Umbilical cord (tissue), 2 donors: Measurements from ENCODE around the gene JPH2. TPM values are rescaled to one million over a fixed set of nuclear protein-coding genes. Genes with fewer than 3 reads are reported as not detected.

Source experiments
- DNase-seq: peaks from one replicate; pipeline ENCODE4 v3.0.0-alpha.2; 2015; ENCODE audit warnings: low spot score
- total RNA-seq: library from RNA; depleted of rRNA; stranded (reverse); fragments of >200 nt; gene quantifications from one replicate; pipeline ENCODE4 v1.2.3, GENCODE V29; 2014; ENCODE audit warnings: low replicate concordance; ENCODE audit not compliant: insufficient read depth

Gene JPH2
- total RNA-seq, 1 donor from 2014 or later = 129 TPM

DNA sequence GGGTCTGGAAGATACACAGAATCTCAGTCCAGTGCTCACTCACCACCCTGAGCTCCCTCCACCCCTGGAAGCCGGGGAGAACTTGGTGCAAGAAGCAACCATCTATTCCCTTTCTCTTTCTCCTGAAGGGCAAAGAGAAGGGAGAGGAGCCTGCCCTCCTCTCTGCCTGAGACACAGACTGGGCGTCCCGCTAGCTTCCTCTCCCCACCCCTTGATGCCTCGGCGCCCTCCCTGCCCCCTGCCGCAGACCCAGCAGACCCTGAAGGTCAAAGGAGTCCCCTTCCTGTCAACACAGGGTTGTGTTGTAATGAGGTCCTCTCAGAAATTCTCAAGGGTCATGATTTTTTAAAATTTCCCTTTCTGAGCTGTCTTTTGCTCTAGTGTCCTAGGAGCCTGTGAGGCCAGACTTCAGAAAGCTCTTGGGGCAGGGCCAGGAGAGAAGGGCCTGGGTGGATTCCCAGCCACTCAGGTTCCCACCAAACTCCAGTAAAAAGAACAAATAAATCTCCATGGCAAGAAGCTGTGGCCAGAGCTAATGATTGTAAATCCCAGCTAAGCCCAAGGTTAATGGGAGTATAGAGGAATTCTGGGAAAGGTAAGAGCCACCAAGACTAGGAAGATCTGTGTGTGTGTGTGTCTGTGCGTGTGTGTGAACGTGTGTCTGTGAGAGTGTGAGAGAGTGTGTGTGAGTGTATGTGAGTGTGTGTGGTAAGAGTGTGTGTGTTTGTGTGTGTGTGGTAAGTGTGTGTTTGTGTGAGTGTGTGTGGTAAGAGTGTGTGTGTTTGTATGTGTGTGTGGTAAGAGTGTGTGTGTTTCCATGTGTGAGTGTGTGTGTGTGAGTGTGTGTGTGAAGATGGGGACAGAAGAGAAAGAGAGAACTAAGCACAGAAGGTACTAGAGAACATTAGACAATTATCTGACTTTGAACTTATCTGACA is 1.1 kb upstream of the JPH2 start:
- peak; percentile 81 for DNase-seq

DNA sequence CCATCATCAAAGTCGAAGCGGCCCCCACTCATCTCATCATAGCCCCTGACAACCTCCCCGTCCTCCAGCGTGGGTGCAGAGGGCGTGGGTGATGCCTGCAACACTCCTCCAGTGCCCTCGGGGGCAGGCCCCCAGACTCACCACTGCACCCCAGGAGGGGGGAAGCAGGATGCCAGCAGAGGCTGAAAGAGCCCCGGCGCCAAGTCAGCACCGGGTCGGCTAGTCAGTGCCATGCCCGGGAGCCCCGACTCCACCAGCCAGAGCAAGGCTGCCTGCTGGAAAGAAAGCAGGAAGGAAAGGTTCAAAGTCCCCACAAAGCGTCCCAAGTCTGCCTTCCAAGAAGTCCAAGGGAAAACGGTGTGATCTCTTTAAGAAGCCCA is 324 bp downstream of the JPH2 start:
- no peak for DNase-seq

DNA sequence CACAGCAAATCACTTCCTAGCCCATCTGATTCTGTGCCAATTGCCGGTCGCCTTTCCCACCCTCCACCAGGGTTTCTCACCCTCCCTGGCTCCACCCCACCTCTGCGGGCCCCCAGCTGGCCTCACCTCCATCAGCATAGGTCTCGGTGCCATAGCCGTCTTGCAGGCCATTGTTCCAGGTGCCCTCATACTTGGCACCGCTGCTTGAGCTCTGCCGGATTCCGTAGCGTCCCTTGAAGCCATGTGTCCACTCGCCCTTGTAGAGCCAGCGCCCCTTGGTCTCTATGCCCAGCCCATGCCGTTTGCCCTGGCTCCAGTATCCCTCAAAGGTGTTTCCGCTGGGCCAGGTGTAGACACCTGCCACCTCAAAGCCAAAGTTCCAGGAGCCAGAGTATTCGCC is 787 bp downstream of the JPH2 start:
- DNase-seq = no peak

DNA sequence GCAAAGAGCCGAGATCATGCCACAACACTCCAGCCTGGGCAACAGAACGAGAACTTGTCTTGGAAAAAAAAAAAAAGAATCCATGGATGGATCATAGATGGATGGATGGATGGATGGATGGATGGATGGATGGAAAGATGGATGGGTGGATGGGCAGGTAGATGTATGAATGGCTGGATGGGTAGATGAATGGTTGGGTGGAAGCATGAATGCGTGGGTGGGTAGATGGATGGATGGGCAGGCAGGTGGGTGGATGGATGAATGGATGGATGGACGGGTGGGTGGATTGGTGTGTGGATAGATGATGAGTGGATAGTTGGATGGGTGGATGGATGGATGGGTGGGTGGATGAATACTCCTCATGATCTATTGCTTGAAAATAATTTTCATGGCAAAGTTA is 1.4 kb downstream of the JPH2 start:
- DNase-seq = no peak

DNA sequence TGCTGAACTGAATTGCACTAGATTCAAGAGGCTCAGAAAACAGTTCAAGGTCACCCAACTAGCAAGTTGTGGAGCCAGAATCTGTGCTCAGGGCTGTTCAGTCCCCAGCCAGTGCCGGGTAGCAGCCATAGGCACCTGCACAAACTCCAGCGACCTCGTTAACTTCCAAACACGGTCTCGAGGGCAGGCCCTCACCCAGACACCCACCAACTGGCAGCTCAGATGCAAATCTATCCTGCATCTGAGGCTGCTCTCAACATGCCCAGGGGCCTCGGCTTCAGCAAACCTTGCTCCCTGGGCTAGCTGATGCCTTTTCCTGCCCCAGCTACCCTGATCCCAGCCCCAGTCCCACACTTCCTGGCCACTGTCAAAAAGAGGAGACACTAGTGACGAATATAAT is 3.7 kb downstream of the JPH2 start:
- no peak for DNase-seq

DNA sequence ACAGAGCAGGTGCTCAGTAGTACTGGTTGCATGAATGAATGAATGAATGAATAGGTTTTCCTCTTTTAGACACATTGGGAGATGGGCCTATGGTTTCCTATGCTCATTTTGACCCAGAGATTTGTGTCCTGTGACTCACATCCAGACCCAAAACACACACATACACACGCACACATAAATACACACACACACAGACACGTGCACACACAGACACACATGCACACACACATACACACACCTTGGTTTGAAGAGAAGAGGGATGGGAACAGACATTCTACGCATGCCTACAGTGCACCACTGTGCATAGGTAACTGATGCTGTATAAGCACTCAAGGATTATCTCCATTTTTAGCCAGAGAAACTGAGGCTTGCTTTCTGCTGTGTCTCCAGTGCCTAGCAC is 4.1 kb downstream of the JPH2 start:
- no peak for DNase-seq

DNA sequence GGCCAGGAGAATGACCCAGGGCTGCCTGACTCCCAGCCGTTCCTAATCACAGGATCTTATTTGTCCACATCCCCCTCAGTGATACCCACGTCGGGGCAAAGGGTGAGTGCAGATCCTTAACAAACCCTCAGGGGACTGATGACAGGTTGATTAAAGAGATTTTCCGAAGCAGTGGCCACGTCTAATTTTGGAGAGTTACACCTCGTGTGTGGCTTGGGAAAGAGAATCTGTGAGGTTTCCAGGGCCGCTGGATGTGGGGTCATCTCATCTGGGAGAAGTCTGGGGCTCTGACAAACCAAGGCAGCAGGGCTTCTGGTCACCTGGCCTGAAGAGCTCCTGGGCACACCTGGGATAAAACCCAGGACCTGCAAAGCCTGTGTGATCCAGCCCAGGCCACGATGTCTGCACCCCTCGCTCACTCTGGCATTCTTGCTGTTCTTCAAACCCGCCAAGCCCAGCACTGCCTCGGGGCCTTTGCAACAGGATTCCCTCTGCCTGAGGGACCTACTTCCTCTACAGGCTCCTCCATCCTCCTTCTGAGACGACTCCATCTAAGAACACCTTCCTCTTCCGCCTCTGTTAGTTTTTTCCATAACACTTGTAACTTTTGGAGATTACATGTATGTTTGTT is 4.7 kb downstream of the JPH2 start:
- DNase-seq = no peak

DNA sequence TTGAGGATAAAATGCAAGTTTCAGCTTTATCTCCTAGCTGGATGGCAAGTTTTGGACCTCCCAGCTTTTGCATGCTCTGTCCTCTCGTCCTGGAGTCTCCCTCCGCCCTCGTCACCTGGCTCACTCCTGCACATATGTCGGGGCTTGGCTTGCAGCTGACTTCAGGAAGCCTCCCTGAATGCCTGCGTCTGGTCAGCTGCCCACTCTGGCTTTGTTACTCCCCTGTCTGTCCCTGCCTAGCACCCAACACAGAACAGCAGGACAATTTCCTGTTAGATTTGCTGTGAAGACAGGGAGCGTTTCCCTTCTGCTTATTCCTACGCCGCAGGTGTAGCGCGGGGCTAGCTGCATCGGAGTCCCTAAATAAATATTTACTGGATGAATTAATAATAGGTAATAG is 5.4 kb downstream of the JPH2 start:
- DNase-seq = no peak

DNA sequence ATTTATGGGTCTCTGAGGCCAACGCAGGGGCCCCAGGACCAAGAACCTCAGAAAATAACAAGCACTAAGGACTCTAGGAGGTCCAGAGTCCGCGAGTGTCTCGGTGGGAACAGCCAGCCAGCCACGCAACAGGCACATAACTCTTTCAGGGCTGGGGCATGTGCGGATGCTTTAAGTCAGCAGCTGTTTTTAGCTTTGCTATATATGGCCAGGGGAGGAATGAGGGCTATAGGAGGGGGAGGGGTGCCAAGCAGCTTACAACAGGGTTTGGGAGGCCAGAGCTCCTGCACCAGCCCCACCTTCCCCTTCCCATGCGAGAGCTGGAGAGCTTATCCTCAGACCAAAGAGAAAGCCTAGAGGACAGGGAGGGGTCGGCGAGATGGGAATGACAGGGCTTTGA is 6.2 kb downstream of the JPH2 start:
- peak; percentile 97 for DNase-seq

DNA sequence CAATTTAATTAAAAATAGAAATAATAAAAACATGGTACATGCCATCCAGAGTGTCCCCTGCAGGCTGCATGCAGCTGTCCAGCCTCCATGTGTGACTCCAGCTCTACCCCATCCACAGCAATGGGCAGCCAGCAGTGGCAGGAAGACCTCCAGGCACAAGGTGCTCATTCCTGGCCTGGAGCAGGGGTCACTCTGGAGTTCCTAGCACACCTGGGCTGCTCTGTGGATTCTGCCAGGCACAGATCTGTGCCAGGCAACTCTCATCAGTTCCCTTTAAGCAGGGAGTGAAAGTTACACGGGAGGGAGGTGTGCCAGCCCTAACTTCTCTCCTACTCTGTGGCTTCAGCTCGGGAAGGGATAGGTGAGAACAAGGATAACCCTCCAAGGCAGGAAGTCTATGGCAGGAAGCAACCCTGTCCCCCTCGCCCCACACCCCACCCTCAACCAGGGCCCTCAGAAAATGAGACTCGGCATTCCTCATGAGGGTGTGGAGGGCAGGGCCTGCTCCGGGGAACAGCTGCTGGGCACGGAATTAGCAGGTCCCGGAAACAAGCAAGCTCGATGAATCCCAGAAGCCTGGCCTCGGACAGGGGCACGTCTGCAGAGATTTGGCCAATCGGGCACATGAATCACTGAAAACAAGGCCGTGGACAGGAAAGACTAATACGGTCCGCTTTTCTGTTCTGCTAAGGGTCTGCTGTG is 10.0 kb downstream of the JPH2 start:
- peak; percentile 82 for DNase-seq

DNA sequence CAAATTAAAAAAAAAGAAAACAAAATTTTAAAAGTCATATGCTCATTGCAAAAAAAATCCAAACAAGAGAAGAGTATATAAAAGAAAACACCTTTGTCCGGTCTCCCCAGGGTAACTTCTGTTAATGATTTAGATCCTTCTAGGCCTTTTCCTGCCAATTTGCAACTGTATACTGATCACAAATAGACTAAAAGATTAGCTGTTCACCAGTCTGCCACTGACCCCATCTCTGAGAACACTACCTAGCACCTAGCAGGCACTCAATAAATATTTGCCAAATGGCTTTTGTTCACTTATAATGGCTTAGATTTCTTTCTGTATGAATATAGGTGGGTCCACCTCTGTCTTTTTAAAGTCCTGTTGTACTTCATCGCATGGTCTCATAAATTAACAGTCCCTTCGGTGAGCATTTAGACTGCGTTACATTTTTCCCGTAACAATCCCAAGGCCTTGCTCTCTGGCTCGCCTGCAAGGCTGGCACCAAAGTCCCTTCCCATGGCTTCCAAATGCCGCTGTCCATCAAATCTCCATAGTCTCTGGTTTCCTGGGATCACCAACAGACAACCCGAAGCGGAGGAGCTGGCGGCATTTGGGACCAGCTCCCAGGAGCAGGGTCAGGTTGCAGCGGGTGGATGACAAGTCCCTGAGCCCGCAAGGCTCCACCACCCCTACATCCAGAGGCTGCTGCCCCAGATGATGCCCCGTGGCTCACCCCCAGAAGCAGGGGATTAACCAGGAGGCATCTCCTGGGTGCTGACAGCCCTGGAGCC is 11.8 kb downstream of the JPH2 start:
- no peak for DNase-seq

DNA sequence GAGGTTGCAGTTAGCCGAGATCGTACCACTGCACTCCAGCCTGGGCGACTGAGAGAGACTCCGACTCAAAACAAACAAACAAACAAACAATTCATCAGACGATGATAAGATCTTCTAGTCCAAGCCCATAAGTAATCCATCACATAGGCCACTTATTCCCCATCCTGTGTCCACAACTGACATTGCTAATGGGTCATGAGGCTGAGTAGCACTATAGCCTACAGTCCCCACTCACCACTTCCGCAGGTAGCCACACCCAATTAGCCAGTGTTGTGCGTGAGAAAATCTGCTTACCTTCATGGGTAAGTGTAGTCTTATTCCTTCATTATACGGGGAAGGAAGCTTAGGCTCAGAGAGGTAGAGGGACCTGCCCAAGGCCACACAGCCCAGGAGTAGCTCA is 13.1 kb downstream of the JPH2 start:
- DNase-seq = no peak

DNA sequence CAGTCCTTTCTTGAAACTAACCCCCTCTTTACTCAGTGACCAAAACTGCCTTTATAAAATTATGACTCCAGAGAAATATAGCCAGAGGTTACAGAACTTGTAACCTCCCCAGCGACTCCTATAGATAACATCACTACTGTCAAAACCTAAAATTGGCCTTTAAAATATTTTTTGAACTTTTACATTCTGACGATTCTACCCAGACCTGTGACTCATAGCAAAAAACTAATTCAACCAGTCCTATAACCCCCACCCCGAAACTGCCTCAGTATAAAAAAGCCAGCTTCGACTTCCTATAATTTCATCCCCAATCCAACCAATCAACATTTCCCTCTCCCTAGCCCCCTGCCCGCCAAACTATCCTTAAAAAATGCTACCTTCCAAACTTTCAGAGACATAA is 13.9 kb downstream of the JPH2 start:
- DNase-seq = no peak

DNA sequence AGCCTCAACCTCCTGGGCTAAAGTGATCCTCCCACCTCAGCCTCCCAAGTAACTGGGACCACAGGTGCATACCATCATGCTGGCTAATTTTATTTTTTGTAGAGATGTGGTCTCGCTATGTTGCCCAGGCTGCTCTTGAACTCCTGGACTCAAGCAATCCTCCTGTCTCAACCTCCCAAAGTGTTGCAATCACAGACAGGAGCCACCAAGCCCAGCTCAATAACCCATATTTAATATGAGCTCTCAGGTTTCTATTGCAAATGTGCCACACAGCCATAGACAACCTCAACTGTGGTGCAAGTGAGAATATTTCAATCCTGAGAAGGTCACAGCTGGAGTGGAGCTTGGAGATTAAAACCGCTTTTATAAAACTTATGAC is 14.4 kb downstream of the JPH2 start:
- DNase-seq = no peak

DNA sequence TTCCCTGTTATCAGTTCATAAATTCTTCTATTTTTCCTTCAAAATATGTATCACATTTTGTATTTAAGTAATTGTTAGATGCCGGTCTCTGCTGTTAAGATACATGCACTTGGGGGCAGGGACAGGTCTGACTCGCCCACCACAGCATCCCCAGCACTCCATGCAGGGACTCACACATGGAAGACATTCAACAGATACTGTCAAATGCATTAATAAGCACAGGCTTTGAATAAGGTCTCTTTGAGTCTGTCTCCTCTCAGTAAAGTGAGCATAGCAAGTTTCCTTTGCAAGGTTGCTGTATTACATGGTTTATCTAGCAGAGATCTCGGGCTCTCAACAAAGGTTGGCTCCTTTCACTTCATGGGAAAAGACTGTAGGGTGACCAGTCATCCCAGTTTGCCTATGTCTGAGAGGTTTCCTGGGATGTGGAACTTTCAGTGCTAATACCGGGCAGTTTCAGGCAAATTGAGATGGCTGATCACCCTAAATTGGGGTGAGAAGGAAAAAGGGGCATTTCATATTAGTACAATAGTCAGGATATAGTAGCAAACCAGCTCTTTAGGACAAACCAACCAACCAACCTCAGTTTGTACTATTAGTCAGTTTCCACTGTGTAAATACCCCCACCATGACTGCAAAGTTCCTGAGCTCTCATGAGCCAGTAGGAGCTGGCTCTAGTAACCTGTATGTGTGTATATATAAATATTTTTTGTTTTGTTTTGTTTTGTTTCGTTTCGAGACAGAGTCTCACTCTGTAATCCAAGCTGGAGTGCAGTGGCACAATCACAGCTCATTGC is 15.0 kb downstream of the JPH2 start:
- no peak for DNase-seq

DNA sequence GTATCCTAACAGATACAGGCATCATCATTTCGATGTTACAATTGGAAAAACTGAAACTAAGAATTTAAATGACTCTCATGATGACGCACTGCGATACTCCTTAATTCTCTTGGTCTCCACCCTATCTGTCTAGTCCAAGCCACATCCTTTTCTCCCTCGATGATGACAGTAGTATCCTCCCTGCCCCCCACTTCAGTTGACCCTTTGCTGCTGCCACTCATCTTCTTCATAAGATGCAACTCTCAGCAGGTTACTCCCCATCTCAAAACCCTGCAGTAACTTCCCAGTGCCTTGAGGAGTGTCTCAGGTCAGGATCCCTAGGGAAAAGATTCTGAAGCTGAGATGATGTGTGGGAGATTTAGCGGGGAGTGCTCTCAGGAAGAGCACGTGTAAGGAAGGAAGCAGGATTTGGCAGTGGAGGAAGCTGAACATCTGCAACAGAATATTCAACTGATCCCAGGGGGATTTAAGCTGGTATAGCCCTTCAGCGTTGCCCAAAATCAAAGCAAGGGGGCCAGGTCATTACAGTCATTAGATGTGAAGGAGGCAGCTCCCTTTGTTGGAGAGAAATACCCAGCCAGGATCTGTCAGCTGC is 16.1 kb downstream of the JPH2 start:
- DNase-seq = peak; percentile 45

DNA sequence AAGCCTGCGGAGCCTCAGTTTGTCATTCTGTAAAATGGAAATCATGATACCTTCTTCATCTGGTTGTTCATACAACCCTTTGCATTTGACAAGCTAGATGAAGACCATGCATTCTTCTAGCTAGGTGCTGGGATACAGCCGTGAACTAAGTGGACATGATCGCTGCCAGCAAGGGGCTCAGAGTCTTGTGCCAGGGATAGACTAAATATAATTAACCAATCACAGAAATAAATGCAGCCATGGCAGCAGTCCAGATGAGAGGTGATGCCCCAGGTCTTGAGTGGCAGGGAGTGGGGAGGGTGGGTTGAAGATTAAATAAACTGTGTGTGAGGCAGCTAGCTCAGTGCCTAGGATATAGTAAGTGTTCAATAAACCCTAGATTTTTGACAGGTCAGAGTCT is 19.3 kb downstream of the JPH2 start:
- DNase-seq = no peak

DNA sequence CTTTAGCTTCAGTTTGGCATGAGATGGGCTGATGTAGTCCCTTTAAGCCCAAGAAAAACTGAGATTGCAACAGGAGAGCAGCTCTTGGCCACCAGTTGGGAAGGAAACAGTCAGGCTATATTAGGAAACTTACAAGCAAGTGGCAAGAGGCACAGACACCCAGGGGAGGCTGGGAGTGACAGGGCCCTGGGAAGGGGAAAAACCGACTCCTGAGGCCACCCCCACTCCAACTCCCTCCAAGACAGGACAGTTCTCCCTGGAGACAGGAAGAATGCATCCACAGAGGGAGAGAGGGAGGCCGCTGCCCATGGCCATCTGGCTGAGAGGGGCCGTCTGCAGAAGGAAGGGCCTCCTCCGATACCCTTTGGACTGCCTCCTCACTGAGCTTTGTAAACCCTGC is 20.5 kb downstream of the JPH2 start:
- DNase-seq = peak; percentile 81

DNA sequence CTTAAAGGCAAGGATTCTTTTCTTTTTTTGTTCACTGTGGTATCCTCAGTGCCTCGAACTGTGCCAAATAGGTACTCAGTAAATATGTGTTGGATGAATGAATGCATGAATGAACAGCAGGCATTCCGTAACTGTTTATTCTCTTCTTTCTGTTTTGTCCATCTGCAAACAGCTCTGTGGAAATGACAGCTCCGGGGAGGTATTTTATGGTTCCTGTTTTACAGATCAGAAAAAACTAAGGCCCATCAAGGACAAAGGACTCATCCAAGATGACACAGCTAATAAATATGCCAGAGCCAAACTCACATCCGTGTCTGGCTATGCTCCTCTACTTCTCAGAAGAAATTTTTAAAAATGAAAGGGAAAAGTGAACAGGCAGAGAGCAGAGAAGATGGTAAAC is 21.0 kb downstream of the JPH2 start:
- no peak for DNase-seq

DNA sequence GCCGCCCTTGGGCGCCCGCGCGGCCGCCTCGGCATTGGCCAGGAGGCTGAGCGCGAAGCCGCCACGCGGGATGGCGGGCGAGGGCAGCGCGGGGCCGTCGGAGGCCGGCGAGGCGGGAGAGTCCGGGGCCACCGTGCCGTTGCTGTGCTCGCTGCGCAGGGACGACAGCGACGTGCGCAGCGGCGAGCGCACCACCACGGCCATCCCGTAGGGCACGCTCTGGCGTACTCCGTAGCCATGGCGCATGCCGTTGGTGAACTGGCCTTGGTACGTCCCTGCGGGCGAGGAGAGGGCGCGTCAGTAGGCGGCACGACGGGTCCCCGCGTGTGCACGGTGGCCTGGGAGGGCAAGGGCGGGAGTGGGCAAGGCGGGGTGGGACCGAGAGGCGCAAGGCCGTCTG is 26.9 kb downstream of the JPH2 start:
- no peak for DNase-seq

DNA sequence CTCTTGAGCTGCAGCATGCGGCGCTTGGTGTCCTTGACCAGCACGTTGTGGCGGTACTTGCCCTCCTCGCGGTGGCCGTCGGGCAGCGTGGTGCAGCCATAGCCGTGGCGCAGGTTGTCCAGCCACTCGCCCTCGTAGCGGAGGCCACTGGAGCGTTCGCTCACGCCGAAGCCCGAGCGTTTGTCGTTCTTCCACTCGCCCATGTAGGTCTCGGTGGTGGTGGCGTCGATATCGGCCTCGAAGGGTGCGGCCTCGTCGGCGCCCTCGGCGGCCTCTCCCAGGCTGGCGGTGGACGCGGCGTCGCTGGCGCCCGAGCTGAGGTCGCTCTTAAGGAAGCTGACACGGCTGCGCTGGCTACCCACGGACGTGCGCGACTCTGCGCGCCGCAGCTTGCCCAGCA is 27.3 kb downstream of the JPH2 start:
- no peak for DNase-seq
